MCF 10A (cell line): Measurements from ENCODE around the gene TTC6. TPM values are rescaled to one million over a fixed set of nuclear protein-coding genes. Genes with fewer than 3 reads are reported as not detected.

Source experiments
- BruUV-seq: library from RNA; stranded (reverse); fragments of 400-500 nt; replicated peaks from 2 replicates; lab custom pipeline; 2021; lab: Mats Ljungman, UMichigan
- CTCF ChIA-PET: fragments of 300-600 bp; sonication (Branson Sonifier 250); formaldehyde crosslinking; extraction: SDS; loops from one replicate; lab custom pipeline; 2021; ENCODE audit warnings: antibody characterized with exemption, inconsistent platforms; lab: Yijun Ruan, JAX
- POLR2A ChIA-PET: fragments of 300-600, 350-650 bp; sonication (Branson Sonifier 250); formaldehyde crosslinking; extraction: SDS; loops from one replicate; lab custom pipeline; 2020; ENCODE audit warnings: antibody characterized with exemption, inconsistent platforms; lab: Yijun Ruan, JAX
- DNase-seq: peaks from one replicate; pipeline ENCODE4 v3.0.0-alpha.2; 2018; ENCODE audit not compliant: unreplicated experiment
- H3K27ac Mint-ChIP-seq: one replicate; pipeline ENCODE4 v1.8.0; 2022; ENCODE audit warnings: mild to moderate bottlenecking, low read depth, mixed read lengths; ENCODE audit not compliant: unreplicated experiment
- H3K27me3 Mint-ChIP-seq: one replicate; pipeline ENCODE4 v1.8.0; 2022; ENCODE audit warnings: mixed read lengths; ENCODE audit not compliant: insufficient read depth, unreplicated experiment
- H3K36me3 Mint-ChIP-seq: one replicate; pipeline ENCODE4 v1.8.0; 2022; ENCODE audit warnings: mild to moderate bottlenecking, moderate library complexity, mixed read lengths; ENCODE audit not compliant: insufficient read depth, unreplicated experiment
- H3K4me1 Mint-ChIP-seq: one replicate; pipeline ENCODE4 v1.8.0; 2022; ENCODE audit warnings: mixed read lengths; ENCODE audit not compliant: insufficient read depth, unreplicated experiment
- H3K4me3 Mint-ChIP-seq: one replicate; pipeline ENCODE4 v1.8.0; 2022; ENCODE audit warnings: mild to moderate bottlenecking, moderate library complexity, mixed read lengths; ENCODE audit not compliant: unreplicated experiment
- H3K9me3 Mint-ChIP-seq: one replicate; pipeline ENCODE4 v1.8.0; 2022; ENCODE audit warnings: mixed read lengths; ENCODE audit not compliant: unreplicated experiment
- CTCF ChIP-seq: fragments of 200-600 bp; IDR thresholded peaks from one replicate; pipeline ENCODE4 v1.8.0; 2022; ENCODE audit warnings: antibody characterized with exemption, mild to moderate bottlenecking; ENCODE audit not compliant: unreplicated experiment
- intact Hi-C: fragments of 100-400 bp; cut with micrococcal nuclease; formaldehyde crosslinking; loops from 2 replicates; pipeline ENCODE4 v1.14.1; 2022
- total RNA-seq: library from RNA; stranded (reverse); gene quantifications from 2 replicates; pipeline ENCODE4 v1.2.3, GENCODE V29; 2022

Gene TTC6
- total RNA-seq, 1 experiment from 2014 or later: 0.98 TPM

- Mint-ChIP-seq H3K27ac (peak overlapping the region; percentile 43), H3K36me3 (peaks cover 6% of the 10 kb centered on the region), H3K4me3 (peak overlapping the region; percentile 84), H3K9me3 (no peaks in the 10 kb centered on the region), H3K27me3 (no peaks in the 10 kb centered on the region), H3K4me1 (peaks cover 7% of the 10 kb centered on the region)
- BruUV-seq: no TSS peak
- POLR2A ChIA-PET: interaction anchor here (0.6 to 1.8 kb wide), 10 partner anchors 11 to 1124 kb away, joined by 3 to 4 read pairs (median 3); partner anchors contain the start of gene MIPOL1
- intact Hi-C loops: loop anchor here (1.0 to 10.0 kb wide), 4 partner anchors 14 to 348 kb away; no protein-coding TSS in a partner anchor
- peak; percentile 82 for TF ChIP-seq CTCF
- CTCF ChIA-PET: interaction anchor here (0.5 to 5.7 kb wide), 30 partner anchors 9 to 516 kb away, joined by 3 to 46 read pairs (median 4); no protein-coding TSS in a partner anchor
- DNase-seq: peak; percentile 94
Measured at GRCh38 chr14:37594238-37594970, 1.0 kb upstream of the TTC6 start.

- Mint-ChIP-seq H3K27me3 (no peaks in the 10 kb centered on the region), H3K4me3 (peak overlapping the region; percentile 84), H3K4me1 (peaks cover 7% of the 10 kb centered on the region), H3K9me3 (no peaks in the 10 kb centered on the region), H3K27ac (peak overlapping the region; percentile 87), H3K36me3 (peaks cover 6% of the 10 kb centered on the region)
- BruUV-seq: TSS peak; percentile 69
- no peak for TF ChIP-seq CTCF
- peak; percentile 85 for DNase-seq
- ChIA-PET CTCF (interaction anchor here (0.7 to 5.7 kb wide), 6 partner anchors 9 to 350 kb away, joined by 3 to 46 read pairs (median 6); no protein-coding TSS in a partner anchor), POLR2A (interaction anchor here (0.6 to 1.8 kb wide), 4 partner anchors 291 to 557 kb away, joined by 3 to 4 read pairs (median 3); no protein-coding TSS in a partner anchor)
- intact Hi-C loops: loop anchor here (2.0 to 10.0 kb wide), 3 partner anchors 15 to 279 kb away; no protein-coding TSS in a partner anchor
Measured at GRCh38 chr14:37595809-37596621, 586 bp downstream of the TTC6 start.

- TF ChIP-seq CTCF: no peak
- POLR2A ChIA-PET: interaction anchor here (0.6 to 1.5 kb wide), 3 partner anchors 27 to 853 kb away, joined by 3 to 4 read pairs (median 4); no protein-coding TSS in a partner anchor
- Mint-ChIP-seq H3K27me3 (no peaks in the 10 kb centered on the region), H3K27ac (no peak overlapping the region), H3K9me3 (no peaks in the 10 kb centered on the region), H3K4me3 (peak overlapping the region; percentile 84), H3K36me3 (peaks cover 6% of the 10 kb centered on the region), H3K4me1 (peaks cover 7% of the 10 kb centered on the region)
- CTCF ChIA-PET: interaction anchor here (0.6 to 5.7 kb wide), 5 partner anchors 29 to 364 kb away, joined by 3 to 46 read pairs (median 4); no protein-coding TSS in a partner anchor
- DNase-seq: no peak
- intact Hi-C loops: loop anchor here (10.0 kb wide), 1 partner anchor 108 kb away; no protein-coding TSS in a partner anchor
- no TSS peak for BruUV-seq
Measured at GRCh38 chr14:37596790-37597472, 1.5 kb downstream of the TTC6 start.
